Progenitor cell of endocrine pancreas (in vitro differentiated cells): ENCODE measurements around the gene LRRC32. TPM values are rescaled to one million over a fixed set of nuclear protein-coding genes. Genes with fewer than 3 reads are reported as not detected.

Source experiments
- DNase-seq: peaks from one replicate; pipeline ENCODE4 v3.0.0; 2021; ENCODE audit warnings: low spot score; ENCODE audit not compliant: unreplicated experiment
- H3K27ac Mint-ChIP-seq: 2 replicates; pipeline ENCODE4 v1.8.0; 2021; ENCODE audit warnings: mild to moderate bottlenecking, moderate library complexity, mixed read lengths
- H3K27me3 Mint-ChIP-seq: 2 replicates; pipeline ENCODE4 v1.8.0; 2021; ENCODE audit warnings: mixed read lengths
- H3K36me3 Mint-ChIP-seq: 2 replicates; pipeline ENCODE4 v1.8.0; 2022; ENCODE audit warnings: mixed read lengths; ENCODE audit not compliant: insufficient read depth
- H3K4me1 Mint-ChIP-seq: 2 replicates; pipeline ENCODE4 v1.8.0; 2021; ENCODE audit warnings: low read depth, mixed read lengths
- H3K4me3 Mint-ChIP-seq: 2 replicates; pipeline ENCODE4 v1.8.0; 2021; ENCODE audit warnings: low read depth, mild to moderate bottlenecking, moderate library complexity, mixed read lengths
- H3K9me3 Mint-ChIP-seq: 2 replicates; pipeline ENCODE4 v1.8.0; 2021; ENCODE audit warnings: low read depth, mixed read lengths
- total RNA-seq: library from RNA; stranded (reverse); gene quantifications from 2 replicates; pipeline ENCODE4 v1.2.1, GENCODE V29; 2021
- TF ChIP-seq, protein P1 (sequence below): fragments of 200-600 bp; sonication (generic); IDR thresholded peaks from one replicate; pipeline ENCODE4 v1.5.0; 2021; ENCODE audit warnings: antibody characterized with exemption, mild to moderate bottlenecking; ENCODE audit not compliant: unreplicated experiment

Gene LRRC32
- total RNA-seq, 1 donor from 2014 or later, result 0.14 TPM

DNA sequence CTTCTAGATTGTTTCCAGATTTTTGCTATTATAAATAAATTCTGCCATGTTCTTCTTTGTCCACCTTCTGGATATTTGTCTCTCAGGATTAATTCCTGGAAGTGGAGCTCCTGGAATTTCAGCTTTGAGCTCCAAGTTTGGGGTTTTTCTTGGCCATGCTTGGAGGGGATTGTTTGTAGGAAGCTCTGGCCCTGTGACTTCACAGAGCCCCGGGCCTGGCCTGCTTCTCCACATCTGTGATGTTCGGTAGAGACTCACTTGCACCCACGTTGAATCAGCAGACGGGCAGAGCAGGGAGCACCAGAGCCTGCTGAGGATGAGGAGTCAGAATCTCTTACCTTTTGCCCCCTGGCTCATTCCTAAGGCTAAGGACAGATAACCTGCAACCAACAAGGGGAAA, 35.7 kb downstream of the LRRC32 start:
- TF ChIP-seq, protein P1, sequence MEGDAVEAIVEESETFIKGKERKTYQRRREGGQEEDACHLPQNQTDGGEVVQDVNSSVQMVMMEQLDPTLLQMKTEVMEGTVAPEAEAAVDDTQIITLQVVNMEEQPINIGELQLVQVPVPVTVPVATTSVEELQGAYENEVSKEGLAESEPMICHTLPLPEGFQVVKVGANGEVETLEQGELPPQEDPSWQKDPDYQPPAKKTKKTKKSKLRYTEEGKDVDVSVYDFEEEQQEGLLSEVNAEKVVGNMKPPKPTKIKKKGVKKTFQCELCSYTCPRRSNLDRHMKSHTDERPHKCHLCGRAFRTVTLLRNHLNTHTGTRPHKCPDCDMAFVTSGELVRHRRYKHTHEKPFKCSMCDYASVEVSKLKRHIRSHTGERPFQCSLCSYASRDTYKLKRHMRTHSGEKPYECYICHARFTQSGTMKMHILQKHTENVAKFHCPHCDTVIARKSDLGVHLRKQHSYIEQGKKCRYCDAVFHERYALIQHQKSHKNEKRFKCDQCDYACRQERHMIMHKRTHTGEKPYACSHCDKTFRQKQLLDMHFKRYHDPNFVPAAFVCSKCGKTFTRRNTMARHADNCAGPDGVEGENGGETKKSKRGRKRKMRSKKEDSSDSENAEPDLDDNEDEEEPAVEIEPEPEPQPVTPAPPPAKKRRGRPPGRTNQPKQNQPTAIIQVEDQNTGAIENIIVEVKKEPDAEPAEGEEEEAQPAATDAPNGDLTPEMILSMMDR, result no peak
- Mint-ChIP-seq H3K36me3 (no peaks in the 10 kb centered on the region), H3K4me3 (no peak overlapping the region), H3K27me3 (peaks cover 6% of the 10 kb centered on the region), H3K4me1 (no peaks in the 10 kb centered on the region), H3K9me3 (peaks cover 3% of the 10 kb centered on the region), H3K27ac (no peak overlapping the region)
- DNase-seq, result no peak

DNA sequence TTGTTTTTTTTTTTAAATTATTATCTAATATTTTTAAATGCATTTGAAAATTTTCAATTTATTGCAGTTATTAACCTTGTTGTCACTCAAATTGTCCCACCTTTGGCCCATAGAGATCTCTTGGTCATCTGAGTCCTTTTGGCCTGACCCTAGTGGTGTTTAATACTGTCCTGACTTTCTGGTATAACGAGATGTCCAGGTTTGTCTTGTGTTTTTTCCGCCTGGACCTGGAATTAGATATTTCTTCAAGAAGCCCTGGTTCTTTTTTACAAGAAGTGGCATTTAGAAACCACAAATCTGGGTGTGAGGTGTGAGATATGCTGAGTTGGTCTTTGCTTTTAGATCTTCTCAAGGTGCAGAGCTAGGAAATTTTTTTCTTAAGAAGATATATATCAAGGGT, 38.1 kb downstream of the LRRC32 start:
- no peak overlapping the region for H3K4me3 Mint-ChIP-seq
- peaks cover 3% of the 10 kb centered on the region for H3K9me3 Mint-ChIP-seq
- TF ChIP-seq, protein P1, result no peak
- H3K36me3 Mint-ChIP-seq, result no peaks in the 10 kb centered on the region
- no peaks in the 10 kb centered on the region for H3K4me1 Mint-ChIP-seq
- H3K27me3 Mint-ChIP-seq, result peaks cover 3% of the 10 kb centered on the region
- H3K27ac Mint-ChIP-seq, result no peak overlapping the region
- no peak for DNase-seq

DNA sequence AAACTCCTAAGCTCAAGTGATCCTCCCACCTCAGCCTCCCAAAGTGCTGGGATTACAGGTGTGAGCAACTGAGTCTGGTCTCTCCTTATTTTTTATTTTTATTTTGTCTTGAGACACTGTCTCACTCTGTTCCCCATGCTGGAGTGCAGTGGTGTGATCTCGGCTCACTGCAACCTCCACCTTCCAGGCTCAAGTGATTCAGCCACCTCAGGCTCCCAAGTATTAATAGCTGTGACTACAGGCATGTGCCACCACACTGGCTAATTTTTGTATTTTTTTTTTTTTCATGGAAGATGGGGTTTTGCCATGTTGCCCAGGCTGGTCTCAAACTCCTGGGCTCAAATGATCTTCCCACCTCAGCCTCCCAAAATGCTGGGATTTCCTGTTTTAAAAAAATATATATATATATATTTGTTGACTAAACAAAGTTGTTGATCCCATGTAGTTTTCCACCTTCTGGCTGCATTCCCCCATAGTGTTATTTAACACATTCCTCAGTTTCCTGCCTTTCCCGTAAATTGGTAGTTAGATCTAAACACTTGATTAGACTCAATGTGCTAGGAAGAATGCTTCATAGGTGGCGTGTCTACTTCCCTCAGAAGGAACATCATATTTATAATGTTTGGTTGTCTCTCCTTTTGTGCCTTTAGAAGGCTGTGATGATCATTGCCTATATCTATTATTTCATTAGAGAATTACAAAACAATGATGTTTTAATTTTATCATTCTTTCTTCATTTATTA, 38.8 kb downstream of the LRRC32 start:
- TF ChIP-seq, protein P1, result no peak
- no peak overlapping the region for H3K4me3 Mint-ChIP-seq
- H3K36me3 Mint-ChIP-seq, result no peaks in the 10 kb centered on the region
- no peak for DNase-seq
- H3K27me3 Mint-ChIP-seq, result peaks cover 3% of the 10 kb centered on the region
- H3K9me3 Mint-ChIP-seq, result peaks cover 3% of the 10 kb centered on the region
- no peaks in the 10 kb centered on the region for H3K4me1 Mint-ChIP-seq
- no peak overlapping the region for H3K27ac Mint-ChIP-seq

DNA sequence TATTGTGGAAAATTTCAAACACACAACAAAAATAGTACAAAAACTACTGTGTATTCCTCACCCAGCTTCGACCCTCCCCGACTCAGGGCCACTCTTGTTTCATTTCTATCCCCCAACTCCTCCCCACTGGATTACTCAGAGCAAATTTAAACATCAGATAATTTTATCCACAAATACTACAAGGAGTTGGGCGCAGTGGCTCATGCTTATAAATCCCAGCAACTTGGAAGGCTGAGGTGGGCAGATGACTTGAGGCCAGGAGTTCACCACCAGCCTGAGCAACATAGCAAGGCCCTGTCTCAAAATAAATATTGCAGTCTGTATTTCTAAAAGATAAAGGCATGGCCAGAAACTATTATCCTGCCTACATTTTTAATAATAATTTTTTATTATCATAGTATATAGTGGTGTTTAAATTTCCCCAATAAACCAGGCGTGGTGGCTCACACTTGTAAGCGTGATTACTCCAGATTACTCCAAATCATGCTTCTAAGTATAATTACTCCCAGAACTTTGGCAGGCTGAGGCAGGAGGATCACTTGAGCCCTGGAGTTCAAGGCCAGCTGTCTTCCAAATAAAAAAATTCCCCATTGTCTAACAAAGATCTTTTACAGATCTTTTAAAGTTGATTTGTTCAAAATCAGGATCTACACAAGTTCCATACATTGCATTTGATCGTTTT, 39.8 kb downstream of the LRRC32 start:
- Mint-ChIP-seq H3K27ac (no peak overlapping the region), H3K4me3 (no peak overlapping the region), H3K36me3 (no peaks in the 10 kb centered on the region), H3K4me1 (no peaks in the 10 kb centered on the region), H3K27me3 (peaks cover 3% of the 10 kb centered on the region), H3K9me3 (peaks cover 4% of the 10 kb centered on the region)
- TF ChIP-seq, protein P1, result no peak
- DNase-seq, result no peak

DNA sequence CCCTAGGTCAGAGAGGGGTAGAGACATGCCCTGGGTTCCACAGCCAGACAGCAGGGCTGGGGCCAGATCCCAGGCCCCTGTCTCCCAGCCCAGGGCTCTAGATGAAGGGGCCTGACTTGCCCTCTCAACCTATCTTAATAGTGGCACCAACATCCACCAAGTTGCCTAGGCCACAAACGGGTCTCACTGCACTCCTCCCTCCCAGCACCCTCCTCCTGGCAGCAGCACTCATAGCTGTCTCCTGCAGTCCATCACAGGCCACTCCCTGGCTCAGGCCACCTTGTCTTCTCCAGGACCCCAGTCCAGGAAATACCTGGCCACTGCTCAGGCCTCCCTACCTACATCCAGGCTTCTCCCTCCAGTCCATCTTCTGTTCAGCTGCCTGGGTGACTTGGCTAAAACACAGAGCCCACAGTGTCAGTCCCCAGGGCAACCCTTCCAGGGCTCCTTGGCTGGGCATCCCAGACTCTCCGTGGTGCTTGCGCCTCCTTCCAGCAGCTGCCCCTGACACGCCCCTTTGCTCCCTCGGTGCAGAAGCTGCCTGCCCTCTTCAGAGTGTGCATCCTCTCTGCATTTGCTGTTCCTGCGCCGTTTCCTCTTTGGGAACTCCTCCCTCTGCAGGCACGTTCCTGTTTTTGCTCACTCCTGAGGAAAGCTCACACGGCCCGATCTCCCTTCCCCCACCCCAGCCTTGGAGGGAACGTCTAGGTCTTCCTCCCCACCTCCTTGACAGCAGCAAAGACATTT, 40.5 kb downstream of the LRRC32 start:
- H3K36me3 Mint-ChIP-seq, result no peaks in the 10 kb centered on the region
- no peaks in the 10 kb centered on the region for H3K27me3 Mint-ChIP-seq
- DNase-seq, result no peak
- peaks cover 2% of the 10 kb centered on the region for H3K4me1 Mint-ChIP-seq
- no peak overlapping the region for H3K27ac Mint-ChIP-seq
- TF ChIP-seq, protein P1, result no peak
- H3K4me3 Mint-ChIP-seq, result no peak overlapping the region
- peaks cover 8% of the 10 kb centered on the region for H3K9me3 Mint-ChIP-seq
